Spleen (tissue), 11 donors: ENCODE results near the gene IRAG1. TPM values are rescaled to one million over a fixed set of nuclear protein-coding genes. Genes with fewer than 3 reads are reported as not detected.

Experiments used
- DNase-seq: peaks from one replicate; pipeline ENCODE4 v3.0.0-alpha.2; 2020
- H3K27ac ChIP-seq, 8 donors: fragments of 200-600 bp; sonication (generic) in 7 of 8; 1 replicate in 4 of 8; 2 replicates in 4 of 8; pipeline versions ENCODE4 v1.5.0 to v1.8.0; 2016 to 2021; ENCODE audit warnings: inconsistent platforms in 4 of 8, mild to moderate bottlenecking in 4 of 8, moderate library complexity in 1 of 8
- H3K27me3 ChIP-seq, 7 donors: fragments of 200-600 bp; sonication (generic) in 6 of 7; replicated peaks in 1 of 7; 1 replicate in 4 of 7; 2 replicates in 3 of 7; pipeline versions ENCODE4 v1.5.0 to v1.8.0; 2016 to 2021; ENCODE audit warnings: inconsistent platforms in 3 of 7, mild to moderate bottlenecking in 1 of 7
- H3K36me3 ChIP-seq, 6 donors: fragments of 200-600 bp; sonication (generic) in 5 of 6; 1 replicate in 4 of 6; 2 replicates in 2 of 6; pipeline versions ENCODE4 v1.5.0 to v1.8.0; 2016 to 2021; ENCODE audit warnings: inconsistent platforms in 2 of 6
- H3K4me1 ChIP-seq, 6 donors: fragments of 200-600 bp; sonication (generic) in 5 of 6; 1 replicate in 3 of 6; 2 replicates in 3 of 6; pipeline versions ENCODE4 v1.5.0 to v1.8.0; 2016 to 2021; ENCODE audit warnings: inconsistent platforms in 3 of 6
- H3K4me3 ChIP-seq, 8 donors: fragments of 200-600 bp; sonication (generic) in 7 of 8; 1 replicate in 4 of 8; 2 replicates in 4 of 8; pipeline versions ENCODE4 v1.5.0 to v1.8.0; 2016 to 2021; ENCODE audit warnings: inconsistent platforms in 4 of 8, mild to moderate bottlenecking in 4 of 8, moderate library complexity in 2 of 8
- H3K9me3 ChIP-seq, 8 donors: fragments of 200-600 bp; sonication (generic) in 7 of 8; 1 replicate in 4 of 8; 2 replicates in 4 of 8; pipeline versions ENCODE4 v1.5.0 to v1.8.0; 2016 to 2021; ENCODE audit warnings: inconsistent platforms in 4 of 8
- POLR2A ChIP-seq, 3 donors: fragments of 450-650 bp; IDR thresholded peaks; one replicate each; pipeline ENCODE4 v1.5.1; 2017; ENCODE audit warnings: antibody characterized with exemption in 3 of 3, mild to moderate bottlenecking in 1 of 3
- POLR2AphosphoS5 ChIP-seq, 3 donors: sonication (generic); formaldehyde crosslinking; IDR thresholded peaks; one replicate each; pipeline ENCODE4 v1.5.1; 2017; ENCODE audit warnings: antibody characterized with exemption in 3 of 3
- WGBS, 5 donors: extraction: QIAGEN DNeasy Blood & Tissue Kit in 3 of 5; methylation state at CpG; one replicate each; pipeline versions ENCODE4 v1.1.5 to v1.1.7; 2013 to 2018; 5-methylcytosine and 5-hydroxymethylcytosine counted together
- intact Hi-C: fragments of 100-400 bp; cut with DNase I; formaldehyde crosslinking; loops from one replicate; pipeline ENCODE4 v1.15.0; 2023; ENCODE audit warnings: low total_unique reads
- polyA plus RNA-seq, 3 donors: library from polyadenylated mRNA; stranded (reverse); fragments of 200-250 nt; gene quantifications; one replicate each; pipeline ENCODE4 v1.2.1, GENCODE V29; 2013
- total RNA-seq, 7 donors: library from RNA; depleted of rRNA in 3 of 7; stranded (reverse); fragments of >200 nt in 3 of 7; fragmentation: NEBNext Ultra II Directional in 4 of 7; extraction: Animal tissue kit (Norgen Biotek cat#: 25700) in 4 of 7; gene quantifications; one replicate each; pipeline versions ENCODE4 v1.1.0 to v1.2.1, GENCODE V29; 2016 to 2021
- TF ChIP-seq, protein P1 (sequence below), 11 experiments: fragments of 200-600 bp in 7 of 11; fragments of 450-650 bp in 4 of 11; sonication (generic) in 4 of 11; IDR thresholded peaks in 8 of 11; conservative IDR thresholded peaks in 3 of 11; 1 replicate in 7 of 11; 2 replicates in 4 of 11; pipeline versions ENCODE4 v1.4.0 to v1.8.0; 2016 to 2021; ENCODE audit warnings: antibody characterized with exemption in 11 of 11, inconsistent platforms in 4 of 11, mild to moderate bottlenecking in 1 of 11
- donor health status: healthy with polysubstance abuse.
- donor health status: DM: no; HTN: no; CAD: no; lungs with moderate emphysema.
- donor health status: DM: no; HTN: no; CAD: no.
- donor health status: Bipolar disorder and iron deficiency.
- donor health status: healthy.
- donor health status: DM: no; HTN: no; CAD: no.
- donor health status: DM: yes; HTN: yes; CAD: no.

The IRAG1 gene
- total and polyA plus RNA-seq, 10 donors, result 2.8 to 15.6 (median 10.0) TPM

DNA sequence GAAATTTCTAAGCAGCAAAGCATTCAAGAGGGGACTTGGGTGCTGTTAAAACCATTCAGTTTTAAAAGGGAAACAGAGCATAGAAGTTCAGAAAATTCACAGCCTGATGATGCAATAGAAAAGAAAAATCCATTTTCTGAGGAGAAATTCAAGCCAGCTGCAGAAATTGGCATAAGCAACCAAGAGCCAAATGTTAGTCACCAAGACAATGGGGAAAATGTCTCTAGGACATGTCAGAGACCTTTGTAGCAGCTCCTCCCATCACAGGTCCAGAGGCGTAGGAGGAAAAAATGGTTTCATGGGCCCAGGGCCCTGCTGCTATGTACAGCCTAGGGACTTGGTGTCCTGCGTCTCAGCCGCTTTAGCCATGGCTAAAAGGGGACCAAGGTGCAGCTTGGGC, 5.5 kb upstream of the IRAG1 start:
- Histone ChIP-seq H3K27ac (no peak overlapping the region), H3K27me3 (no peaks in the 10 kb centered on the region), H3K9me3 (peaks cover 0 to 6% (median 0%) of the 10 kb centered on the region in 8 donors), H3K4me3 (no peak overlapping the region), H3K36me3 (no peaks in the 10 kb centered on the region), H3K4me1 (no peaks in the 10 kb centered on the region)
- DNase-seq, result no peak
- TF ChIP-seq, protein P1, sequence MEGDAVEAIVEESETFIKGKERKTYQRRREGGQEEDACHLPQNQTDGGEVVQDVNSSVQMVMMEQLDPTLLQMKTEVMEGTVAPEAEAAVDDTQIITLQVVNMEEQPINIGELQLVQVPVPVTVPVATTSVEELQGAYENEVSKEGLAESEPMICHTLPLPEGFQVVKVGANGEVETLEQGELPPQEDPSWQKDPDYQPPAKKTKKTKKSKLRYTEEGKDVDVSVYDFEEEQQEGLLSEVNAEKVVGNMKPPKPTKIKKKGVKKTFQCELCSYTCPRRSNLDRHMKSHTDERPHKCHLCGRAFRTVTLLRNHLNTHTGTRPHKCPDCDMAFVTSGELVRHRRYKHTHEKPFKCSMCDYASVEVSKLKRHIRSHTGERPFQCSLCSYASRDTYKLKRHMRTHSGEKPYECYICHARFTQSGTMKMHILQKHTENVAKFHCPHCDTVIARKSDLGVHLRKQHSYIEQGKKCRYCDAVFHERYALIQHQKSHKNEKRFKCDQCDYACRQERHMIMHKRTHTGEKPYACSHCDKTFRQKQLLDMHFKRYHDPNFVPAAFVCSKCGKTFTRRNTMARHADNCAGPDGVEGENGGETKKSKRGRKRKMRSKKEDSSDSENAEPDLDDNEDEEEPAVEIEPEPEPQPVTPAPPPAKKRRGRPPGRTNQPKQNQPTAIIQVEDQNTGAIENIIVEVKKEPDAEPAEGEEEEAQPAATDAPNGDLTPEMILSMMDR (IDR thresholded peaks at IDR 0.05 in 8 of 11, conservative IDR thresholded peaks at IDR 0.05 in 3 of 11), result no peak
- TF ChIP-seq POLR2AphosphoS5 (IDR thresholded peaks at IDR 0.05) (no peak), POLR2A (IDR thresholded peaks at IDR 0.05) (no peak)
- 95 to 100% (median 97%) methylated on average over 3 of the region's 3 CpGs for WGBS, 5 donors
- intact Hi-C loops, result no loop called here

- WGBS, 5 donors, result 42 to 86% (median 48%) methylated on average over 2 of the region's 2 CpGs
- TF ChIP-seq, protein P1 (IDR thresholded peaks at IDR 0.05 in 8 of 11, conservative IDR thresholded peaks at IDR 0.05 in 3 of 11), result no peak
- no peak for TF ChIP-seq POLR2AphosphoS5 (IDR thresholded peaks at IDR 0.05)
- TF ChIP-seq POLR2A (IDR thresholded peaks at IDR 0.05), result no peak
- Histone ChIP-seq H3K4me3 (no peak overlapping the region), H3K27me3 (no peaks in the 10 kb centered on the region), H3K36me3 (no peaks in the 10 kb centered on the region), H3K4me1 (peaks cover 0 to 12% (median 2%) of the 10 kb centered on the region in 6 donors), H3K27ac (no peak overlapping the region), H3K9me3 (peaks cover 0 to 6% (median 0%) of the 10 kb centered on the region in 8 donors)
- DNase-seq, result no peak
- intact Hi-C loops, result no loop called here
Measured at GRCh38 chr11:10697323-10697620, 3.7 kb upstream of the IRAG1 start.

DNA sequence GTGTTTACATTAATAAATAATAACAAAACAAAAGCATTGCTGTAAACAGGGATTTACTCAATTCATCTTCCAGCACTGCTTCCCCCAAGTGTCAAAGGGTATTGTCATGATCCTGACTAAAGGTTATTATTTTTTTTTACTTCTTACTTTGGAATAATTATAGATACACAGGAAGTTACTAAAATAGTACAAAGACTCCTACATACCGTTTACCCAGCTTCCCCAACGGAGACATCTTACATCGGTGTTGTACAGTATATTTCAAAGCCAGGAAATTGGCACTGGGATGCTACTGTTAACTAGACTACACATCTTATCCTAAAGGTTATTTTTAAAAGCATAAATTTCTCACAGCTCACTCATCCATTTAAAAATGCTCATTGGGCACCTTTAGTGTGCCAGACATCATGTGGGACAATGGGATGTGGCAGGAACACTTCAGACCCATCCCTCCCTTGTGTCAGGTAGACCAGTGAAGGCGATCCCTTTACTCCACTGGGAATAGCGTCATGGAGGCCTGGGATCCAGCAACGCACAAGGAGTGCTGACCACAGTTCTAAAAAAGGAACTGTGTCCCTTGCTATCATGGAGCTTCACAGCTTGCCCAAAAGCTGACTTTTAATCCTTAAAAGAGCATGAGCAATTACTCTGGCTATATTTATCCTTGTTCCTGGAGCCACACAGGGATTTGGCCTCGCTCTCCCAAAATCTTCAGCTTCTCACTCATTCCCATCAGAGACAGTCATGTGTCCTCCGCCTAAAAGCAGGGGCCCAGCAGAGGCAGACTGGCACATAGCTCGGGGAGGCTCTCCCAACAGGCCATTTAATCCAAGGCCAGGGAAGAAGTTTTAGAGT, 3.1 kb upstream of the IRAG1 start:
- no peak overlapping the region for H3K4me3 ChIP-seq
- H3K4me1 ChIP-seq, result peaks cover 0 to 14% (median 2%) of the 10 kb centered on the region in 6 donors
- intact Hi-C loops, result no loop called here
- WGBS, 5 donors, result 52 to 65% (median 61%) methylated on average over 9 of the region's 9 CpGs
- H3K36me3 ChIP-seq, result no peaks in the 10 kb centered on the region
- H3K27me3 ChIP-seq, result no peaks in the 10 kb centered on the region
- DNase-seq, result no peak
- peaks cover 0 to 6% (median 0%) of the 10 kb centered on the region in 8 donors for H3K9me3 ChIP-seq
- H3K27ac ChIP-seq, result no peak overlapping the region
- TF ChIP-seq POLR2AphosphoS5 (IDR thresholded peaks at IDR 0.05), result no peak
- TF ChIP-seq POLR2A (IDR thresholded peaks at IDR 0.05), result no peak
- TF ChIP-seq, protein P1 (IDR thresholded peaks at IDR 0.05 in 8 of 11, conservative IDR thresholded peaks at IDR 0.05 in 3 of 11), result no peak

- intact Hi-C loops, result no loop called here
- no peaks in the 10 kb centered on the region for H3K36me3 ChIP-seq
- DNase-seq, result no peak
- no peak overlapping the region for H3K27ac ChIP-seq
- H3K4me3 ChIP-seq, result no peak overlapping the region
- TF ChIP-seq POLR2A (IDR thresholded peaks at IDR 0.05) (no peak), POLR2AphosphoS5 (IDR thresholded peaks at IDR 0.05) (no peak)
- TF ChIP-seq, protein P1 (IDR thresholded peaks at IDR 0.05 in 8 of 11, conservative IDR thresholded peaks at IDR 0.05 in 3 of 11), result no peak
- peaks cover 0 to 14% (median 2%) of the 10 kb centered on the region in 6 donors for H3K4me1 ChIP-seq
- H3K27me3 ChIP-seq, result no peaks in the 10 kb centered on the region
- WGBS, 5 donors, result 47 to 74% (median 67%) methylated on average over 3 of the region's 3 CpGs
- H3K9me3 ChIP-seq, result peaks cover 0 to 6% (median 0%) of the 10 kb centered on the region in 8 donors
Measured at GRCh38 chr11:10695833-10696232, 2.3 kb upstream of the IRAG1 start.
